Measurements from ENCODE around the gene SMOC1.

SMOC1 gene

DNA sequence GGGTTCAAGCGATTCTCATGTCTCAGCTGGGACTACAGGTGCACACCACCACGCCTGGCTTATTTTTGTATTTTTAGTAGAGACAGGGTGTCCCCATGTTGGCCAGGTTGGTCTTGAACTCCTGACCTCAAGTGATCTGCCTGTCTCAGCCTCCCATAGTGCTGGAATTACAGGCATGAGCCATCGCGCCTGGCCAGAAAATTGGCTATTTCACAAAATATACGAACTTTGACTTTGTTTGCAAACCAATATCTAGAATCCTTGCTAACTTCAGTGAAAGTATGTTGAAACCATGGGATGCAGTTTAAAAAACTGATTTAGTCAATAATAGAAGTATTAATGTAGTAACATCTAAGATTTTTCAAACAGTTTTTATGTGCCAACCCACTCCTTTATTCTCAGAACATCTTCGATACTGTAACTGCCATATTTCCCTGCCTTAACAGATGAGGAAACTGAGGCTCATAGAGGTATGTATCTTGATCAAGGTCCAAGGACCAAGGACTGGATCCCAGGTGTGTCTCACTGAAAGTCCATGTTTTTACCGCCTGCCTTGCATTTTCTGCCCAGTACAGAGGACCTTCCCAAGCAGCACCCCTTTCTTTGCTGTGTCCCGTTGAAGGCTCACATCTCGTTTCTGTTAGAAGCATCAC is 54.5 kb downstream of the SMOC1 start:
- DNase-seq (ENCODE audit: low read depth) = no peak
- no peak overlapping the region for H3K4me3 ChIP-seq (replicated peaks; ENCODE audit: low read depth, low read length)
- TF ChIP-seq CTCF (IDR thresholded peaks at IDR 0.05; ENCODE audit: low read length, missing control alignments) = no peak

DNA sequence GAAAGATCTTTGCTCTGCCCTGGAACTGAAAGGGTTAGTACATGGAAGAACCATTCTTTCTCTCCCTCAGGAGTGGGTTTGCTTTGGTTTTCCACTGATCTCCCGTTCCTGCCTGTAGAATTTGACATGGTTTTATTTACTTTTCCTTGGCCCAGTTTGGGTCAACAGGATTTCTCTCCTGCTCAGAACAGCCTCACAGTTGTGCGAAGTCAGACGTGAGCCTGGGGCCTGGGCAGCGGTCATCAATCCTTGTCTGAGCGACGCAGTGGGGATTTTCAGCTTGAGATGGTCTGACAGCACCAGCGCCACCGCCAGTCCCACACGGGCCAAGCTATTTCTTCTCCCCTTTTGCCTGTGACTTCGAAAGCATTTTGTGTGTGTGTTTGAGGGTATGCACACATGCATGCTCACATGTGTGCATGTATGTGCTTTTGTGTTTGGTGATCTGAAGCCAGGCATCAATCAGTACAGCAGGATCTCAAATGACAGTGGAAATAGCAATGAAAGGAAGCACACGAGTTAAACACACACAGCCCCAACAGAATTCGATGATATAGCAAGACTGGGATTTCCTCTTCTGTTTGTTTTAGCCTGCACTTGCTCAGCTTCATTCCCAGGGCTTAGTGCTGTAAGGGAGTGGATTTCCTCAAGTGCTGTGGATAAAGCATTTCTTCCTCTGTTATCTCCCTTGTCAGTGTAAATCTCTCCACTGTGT is 58.3 kb downstream of the SMOC1 start:
- H3K4me3 ChIP-seq (replicated peaks; ENCODE audit: low read depth, low read length) = no peak overlapping the region
- DNase-seq (ENCODE audit: low read depth) = no peak
- no peak for TF ChIP-seq CTCF (IDR thresholded peaks at IDR 0.05; ENCODE audit: low read length, missing control alignments)

- no peak for DNase-seq (ENCODE audit: low read depth)
- no peak overlapping the region for H3K4me3 ChIP-seq (replicated peaks; ENCODE audit: low read depth, low read length)
- no peak for TF ChIP-seq CTCF (IDR thresholded peaks at IDR 0.05; ENCODE audit: low read length, missing control alignments)
Measured at GRCh38 chr14:69938751-69939150, 59.5 kb downstream of the SMOC1 start.

DNA sequence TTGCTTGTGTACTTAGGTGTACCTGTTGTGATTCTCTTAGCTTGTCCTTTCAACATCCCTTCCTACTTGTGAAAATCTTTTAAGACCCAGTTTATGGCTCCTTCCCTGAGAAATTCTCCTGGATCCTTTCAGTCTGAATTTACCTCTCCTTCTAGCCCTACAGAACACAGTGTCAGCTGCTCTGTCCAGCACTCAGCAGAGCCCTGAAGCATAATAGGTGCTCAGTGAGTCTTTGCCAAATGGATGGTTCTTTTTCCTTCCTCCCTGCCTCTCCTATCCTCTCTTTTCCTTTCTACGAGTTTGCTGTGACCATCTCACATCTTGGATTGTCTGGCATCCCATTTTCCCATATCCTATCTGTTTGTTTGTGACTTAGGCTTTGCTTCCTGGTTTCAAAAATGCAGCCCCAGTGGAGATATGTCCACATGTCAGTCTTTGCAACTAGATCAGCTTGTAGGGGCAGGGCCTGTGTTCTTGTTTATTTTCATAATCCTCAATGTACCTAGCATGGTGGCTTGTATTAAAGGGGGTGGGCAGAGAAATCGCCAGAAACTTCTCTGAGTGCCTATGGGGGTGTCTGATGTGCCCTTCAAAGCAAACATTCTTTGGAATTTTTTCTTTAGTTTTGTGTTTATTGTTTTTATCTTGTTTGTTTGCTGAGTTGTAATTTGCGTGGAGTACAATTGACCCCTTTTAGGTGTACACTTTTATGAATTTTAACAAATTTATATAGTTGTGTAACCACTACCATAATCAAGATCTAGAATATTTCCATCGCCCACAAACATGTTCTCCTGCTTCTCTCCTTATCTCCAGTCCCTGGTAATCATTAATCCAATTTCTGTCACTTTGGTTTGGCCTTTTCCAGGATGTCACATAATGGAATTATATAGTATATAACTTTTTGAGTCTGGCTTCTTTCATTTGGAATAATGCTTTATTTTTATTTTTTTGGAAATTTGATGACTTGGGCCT is 62.8 kb downstream of the SMOC1 start:
- no peak for TF ChIP-seq CTCF (IDR thresholded peaks at IDR 0.05; ENCODE audit: low read length, missing control alignments)

GRCh38 chr14:69943084-69943780 is 64.0 kb downstream of the SMOC1 start:
- no peak overlapping the region for H3K4me3 ChIP-seq (replicated peaks; ENCODE audit: low read depth, low read length)
- TF ChIP-seq CTCF (IDR thresholded peaks at IDR 0.05; ENCODE audit: low read length, missing control alignments) = no peak

More for the DNA sequence above, 62.8 kb downstream of the SMOC1 start:
- DNase-seq (ENCODE audit: low read depth) = no peak
- no peak overlapping the region for H3K4me3 ChIP-seq (replicated peaks; ENCODE audit: low read depth, low read length)

GRCh38 chr14:69945347-69945746 is 66.1 kb downstream of the SMOC1 start:
- no peak for TF ChIP-seq CTCF (IDR thresholded peaks at IDR 0.05; ENCODE audit: low read length, missing control alignments)
- no peak for DNase-seq (ENCODE audit: low read depth)
- H3K4me3 ChIP-seq (replicated peaks; ENCODE audit: low read depth, low read length) = no peak overlapping the region

More at GRCh38 chr14:69943084-69943780, 64.0 kb downstream of the SMOC1 start:
- no peak for DNase-seq (ENCODE audit: low read depth)

Data from fibroblast of pulmonary artery (primary cell).